HG03457 (cell line): Measurements from ENCODE around the gene CLCNKB.

ENCODE experiments used
- ATAC-seq: cut with Tn5 transposase; IDR thresholded peaks from one replicate; pipeline ENCODE4 v1.9.1; 2021; ENCODE audit warnings: moderate number of reproducible peaks; ENCODE audit not compliant: unreplicated experiment

CLCNKB gene

DNA sequence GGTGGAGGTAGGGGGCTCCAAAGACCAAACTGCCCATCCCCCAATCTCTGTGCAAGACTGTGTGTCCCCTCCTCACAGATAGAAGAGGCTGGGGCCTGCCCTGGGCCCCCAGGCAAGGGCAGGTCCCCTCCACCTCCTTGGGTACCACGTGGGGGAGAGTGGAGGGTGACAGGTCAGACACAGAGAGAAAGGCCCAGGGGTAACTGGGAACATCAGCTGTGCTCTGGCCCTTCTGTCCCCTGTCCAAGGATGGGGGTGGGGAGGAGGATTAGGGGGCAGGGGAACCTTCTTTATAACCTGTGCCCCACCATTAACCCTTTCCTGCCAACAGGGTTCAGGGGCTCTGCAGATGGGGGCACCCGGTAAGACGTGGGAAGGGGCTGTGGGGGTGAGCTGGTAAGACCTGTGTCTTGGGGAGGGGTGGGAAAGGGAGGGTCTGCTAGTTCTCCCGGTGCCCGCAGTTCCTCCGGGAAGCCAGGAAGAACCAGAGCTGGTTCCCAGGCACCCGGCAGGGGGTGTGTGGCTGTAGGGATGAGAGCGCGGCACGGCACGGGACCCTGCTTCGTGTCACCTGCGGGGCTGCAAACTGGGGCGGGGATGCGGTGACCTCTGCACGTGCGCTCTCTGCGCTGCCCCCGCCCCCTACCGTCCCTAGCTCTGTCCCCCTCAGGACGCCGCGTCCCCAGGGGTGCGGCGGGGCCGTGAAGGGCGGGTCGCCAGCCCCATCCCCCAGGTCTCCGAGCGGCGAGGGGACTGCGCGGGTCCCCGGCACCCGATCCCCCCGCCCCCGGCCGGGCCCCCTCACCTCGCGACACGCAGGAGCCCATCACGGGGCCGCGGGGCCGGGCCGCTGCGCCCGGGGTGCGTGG lies 29.3 kb downstream of the CLCNKB start:
- no peak for ATAC-seq

DNA sequence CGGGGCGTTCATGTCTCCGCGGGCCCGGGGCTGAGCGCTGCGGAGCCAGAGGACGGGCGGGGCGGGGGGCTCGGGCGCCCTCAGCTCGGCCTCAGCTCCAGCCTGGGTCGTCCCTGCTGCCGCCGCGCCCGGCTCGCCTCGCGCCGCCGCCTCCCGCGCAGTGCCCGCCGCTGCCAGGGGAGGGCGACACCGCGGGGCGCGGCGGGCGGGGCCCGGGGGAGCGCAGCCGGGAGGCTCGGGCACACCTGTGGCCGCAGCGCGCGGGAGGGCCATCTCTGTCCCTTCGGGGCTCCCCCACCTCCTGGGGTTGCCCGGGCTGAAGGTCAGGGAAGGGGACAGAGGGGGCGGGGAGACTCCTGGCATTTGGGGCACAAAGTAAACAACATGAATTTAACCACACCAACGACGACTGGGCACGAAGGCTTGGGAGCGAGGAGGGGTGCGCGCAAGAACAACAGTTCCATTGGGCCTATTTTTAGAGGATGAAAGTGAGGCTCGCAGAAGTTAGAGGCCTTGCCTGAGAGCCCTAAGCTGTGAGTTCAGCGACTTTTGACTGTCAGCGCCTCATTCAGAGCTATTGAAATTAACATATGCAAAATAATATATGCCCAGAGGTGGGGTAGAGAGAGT lies 30.0 kb downstream of the CLCNKB start, which contains the start of gene FAM131C:
FAM131C (minus strand) TSS at position 162 of the 630 bp plus-strand sequence. CDS start 209 bp downstream, outside the sequence.
- ATAC-seq = no peak

DNA sequence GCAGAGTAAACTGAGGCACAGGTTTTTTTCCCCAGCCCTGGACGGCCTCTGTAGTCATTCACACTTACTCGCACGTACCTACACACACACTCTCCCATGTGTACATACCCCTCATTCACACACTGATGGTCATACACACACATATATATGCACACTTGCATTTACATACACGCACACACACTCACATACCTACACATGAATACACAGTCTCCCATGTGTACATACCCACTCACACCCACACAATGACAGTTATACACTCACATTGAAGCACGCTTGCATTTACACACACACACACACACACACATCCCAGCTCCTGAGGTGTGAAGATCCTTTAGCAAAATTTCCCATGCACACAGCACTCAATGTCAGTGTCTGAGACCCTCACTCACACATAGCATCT lies 30.6 kb downstream of the CLCNKB start:
- ATAC-seq = no peak

DNA sequence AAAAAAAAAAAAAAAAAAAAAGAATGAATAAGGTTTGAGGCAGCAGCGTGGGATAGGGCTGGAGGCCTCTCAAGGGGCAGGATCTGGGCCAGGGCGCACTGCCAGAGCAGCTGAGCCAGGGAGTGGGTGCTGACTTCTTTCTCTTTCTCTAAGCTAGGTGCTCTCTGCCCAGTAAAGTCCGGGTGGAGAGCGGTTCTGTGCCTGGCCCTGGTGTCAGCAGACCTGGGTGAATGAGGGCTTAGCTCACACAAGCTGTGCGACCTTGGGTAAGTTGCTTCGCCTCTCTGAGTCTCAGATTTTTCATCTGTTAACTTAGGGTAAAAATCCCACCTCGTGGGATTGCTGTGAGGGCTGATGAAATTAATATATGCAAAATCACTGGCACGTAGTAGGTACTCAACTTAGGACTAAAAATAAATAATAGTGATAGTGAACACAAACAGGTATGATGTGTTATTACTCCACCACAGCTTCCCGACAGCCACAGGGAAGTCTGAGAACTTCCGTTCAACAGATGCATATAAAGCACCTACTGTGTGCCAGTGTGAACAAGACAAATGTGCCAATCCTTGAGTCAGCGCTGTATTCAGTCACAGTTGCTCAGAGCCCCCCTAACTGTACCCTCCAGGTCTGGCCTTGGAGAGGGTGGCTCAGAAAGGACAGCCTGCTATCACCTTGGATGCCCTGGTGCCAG lies 31.9 kb downstream of the CLCNKB start:
- ATAC-seq = no peak

DNA sequence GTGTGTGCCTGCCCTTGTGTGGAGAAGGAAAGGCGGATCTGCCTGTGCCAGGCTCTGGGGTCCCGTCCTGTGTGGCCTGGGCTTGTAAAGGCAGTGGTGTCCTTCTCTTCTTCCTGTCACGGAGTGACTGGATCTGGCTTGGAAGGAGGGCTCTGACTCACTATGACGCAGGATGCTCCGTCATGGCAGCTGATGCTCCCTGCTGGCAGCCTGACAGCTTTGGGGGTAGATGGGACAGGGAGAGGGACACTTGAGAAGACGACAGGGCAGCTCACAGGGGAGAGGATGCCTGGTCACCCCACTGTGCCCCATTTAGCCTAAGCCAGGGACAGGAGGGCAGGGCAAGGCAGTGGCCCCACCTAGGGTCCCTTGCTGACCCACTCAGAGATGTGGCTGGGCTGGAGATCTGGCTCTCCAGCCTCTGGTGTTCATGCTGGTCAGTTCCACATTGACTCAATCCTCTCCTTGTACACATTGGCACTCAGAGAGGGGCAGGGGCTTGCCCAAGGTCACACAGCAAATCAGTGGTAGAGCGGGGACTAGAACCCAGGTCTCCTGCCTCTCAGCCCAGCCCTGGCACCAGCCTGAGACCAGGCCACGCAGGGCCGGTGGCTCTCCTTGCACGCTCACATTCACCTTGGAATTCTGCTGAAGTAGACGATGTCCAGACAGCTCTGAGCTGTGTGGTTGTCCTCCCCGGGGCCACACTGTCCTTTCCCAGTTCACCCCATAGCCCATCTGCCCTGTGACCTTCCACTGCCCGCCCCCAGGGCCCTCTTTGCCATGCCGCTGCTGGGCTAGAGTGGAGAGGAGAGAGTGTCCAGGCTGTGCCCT lies 32.7 kb downstream of the CLCNKB start:
- ATAC-seq = no peak

DNA sequence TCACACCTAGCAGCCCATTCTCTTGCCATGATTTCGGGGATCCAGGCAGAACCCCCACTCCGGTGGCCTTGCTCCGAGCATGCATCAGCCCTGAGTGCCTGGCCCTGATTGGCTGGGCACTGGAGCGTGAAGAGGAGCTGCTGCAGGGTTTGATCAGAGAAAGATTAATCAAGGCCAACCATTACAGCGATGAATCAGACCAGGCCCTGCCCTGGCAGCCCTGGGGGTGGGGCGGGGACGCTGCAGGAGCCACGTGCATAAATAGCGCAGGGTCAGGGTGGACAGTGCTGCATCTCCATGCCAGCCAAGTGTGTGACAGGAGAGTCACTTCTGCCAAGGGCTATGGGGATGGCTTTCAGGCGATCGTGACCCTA lies 33.3 kb downstream of the CLCNKB start:
- ATAC-seq = no peak

DNA sequence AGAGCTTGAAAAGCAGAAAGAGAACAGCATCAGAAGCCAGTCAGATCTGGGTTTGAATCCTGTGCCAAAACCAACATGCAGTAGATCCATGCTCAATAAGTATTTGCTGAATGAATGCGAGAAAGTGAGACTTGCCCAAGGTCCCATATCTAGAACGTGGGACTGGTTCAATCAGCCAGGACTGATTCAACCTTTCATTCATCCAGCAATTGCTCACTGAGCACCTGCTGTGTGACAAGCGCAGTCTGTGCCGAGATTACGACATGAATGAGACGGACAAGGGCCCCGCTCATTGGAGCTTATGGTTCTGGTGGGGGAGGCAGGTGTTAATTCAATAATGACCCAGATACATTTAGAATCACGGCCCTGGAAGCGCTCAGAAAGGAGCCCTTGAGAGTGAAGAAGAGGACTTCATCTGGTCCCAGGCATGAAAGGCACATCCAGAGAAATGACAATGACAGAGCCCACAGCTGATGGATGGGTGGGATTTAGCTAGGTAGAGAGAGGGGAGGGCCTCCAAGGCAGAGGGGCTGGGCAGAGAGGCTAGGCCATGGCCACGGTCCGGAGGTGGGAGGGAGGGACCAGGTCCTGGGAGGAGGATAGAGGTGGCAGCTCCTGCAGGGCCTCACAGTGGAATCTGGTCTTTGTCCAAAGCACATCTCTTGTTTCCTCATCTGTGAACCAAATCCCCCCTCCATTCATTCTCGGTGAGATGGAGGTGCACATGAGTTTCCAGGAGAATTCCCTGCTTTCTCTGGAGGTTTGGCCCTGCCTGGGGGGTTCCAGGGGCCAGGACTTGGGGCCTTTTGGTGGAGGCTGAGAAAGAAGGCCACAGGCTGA lies 34.0 kb downstream of the CLCNKB start:
- no peak for ATAC-seq

DNA sequence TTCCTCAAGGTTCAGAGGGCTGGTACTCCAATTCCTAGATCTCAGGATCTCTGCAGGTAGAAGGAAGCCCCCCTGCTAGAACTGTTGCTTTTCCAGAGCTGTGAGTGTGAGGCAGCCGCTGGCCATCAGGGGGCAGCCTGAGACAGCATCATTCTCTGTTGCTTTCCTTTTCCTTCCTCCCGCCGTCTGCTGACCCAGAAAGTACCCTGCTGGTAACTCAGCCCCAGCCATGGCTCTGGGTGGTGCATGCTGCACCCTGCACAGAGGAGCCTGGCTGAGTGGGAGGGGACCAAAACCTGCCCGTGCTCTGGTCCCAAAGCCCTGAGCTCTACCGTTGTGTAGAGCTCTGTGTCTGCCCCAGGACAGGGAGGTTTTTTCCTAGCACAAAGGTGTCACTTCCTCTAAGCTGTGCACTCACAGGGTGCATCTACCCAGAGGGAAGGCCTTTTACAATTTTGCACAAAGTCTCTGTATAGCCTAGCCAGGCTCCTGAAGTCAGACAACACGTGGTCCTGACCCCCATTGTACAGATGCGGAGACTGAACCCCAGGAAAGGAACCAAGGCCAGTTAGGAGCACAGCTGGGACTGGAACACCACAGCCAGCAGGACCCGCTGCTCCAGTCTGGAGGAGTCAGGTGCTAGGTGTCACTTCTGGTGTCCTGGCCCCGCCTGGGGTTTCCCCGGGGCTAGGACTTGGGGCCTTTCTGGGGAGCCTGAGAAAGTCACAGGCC lies 35.5 kb downstream of the CLCNKB start:
- no peak for ATAC-seq

DNA sequence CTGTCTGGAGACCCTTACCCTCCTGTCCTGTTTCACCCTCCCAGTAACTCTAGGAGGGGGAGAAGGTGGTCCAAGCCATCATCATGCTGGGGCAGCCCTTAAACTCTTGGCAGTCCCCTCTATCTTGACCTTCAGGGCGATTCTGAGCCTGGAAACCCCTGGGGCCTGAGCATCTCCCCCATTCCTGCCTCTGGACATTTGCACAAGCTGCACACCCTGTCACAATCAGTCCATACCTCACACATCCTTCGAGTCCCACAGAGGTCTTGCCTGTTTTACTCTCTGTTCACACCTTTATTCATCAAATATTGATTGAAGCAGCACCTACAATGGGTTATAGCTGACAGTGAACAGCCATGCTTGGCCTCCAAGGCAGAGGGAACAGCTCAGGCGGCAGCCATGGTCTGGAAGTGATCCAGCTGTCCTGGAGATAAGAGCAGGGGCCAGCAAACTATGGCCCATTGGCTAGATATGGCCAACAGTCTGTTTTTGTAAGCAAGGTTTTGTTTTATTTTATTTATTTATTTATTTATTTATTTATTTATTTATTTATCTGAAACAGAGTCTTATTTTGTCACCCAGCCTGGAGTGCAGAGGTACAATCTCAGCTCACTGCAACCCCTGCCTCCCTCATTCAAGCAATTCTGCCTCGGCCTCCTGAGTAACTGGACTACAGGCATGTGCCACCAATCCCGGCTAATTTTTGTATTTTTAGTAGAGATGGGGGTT lies 37.0 kb downstream of the CLCNKB start:
- no peak for ATAC-seq

DNA sequence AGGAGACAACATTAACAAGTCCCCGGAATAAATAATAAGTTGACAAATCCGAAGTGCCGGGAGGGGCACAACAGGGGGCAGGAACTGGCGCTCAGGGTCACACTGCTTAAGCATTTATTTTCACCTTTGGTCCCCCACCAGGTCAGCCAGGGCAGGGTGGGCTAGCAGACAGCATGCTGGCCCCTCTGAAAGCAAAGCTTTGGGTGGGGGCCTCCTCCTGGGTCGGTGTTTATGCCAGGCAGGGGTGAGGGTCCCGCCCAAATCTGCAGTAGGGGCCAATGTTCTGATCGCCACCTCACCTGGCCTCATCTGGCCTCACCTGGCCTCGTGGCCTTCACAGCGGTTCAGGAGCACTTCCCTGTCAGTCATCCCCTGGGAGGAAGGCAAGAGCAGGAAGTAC lies 38.1 kb downstream of the CLCNKB start:
- no peak for ATAC-seq

DNA sequence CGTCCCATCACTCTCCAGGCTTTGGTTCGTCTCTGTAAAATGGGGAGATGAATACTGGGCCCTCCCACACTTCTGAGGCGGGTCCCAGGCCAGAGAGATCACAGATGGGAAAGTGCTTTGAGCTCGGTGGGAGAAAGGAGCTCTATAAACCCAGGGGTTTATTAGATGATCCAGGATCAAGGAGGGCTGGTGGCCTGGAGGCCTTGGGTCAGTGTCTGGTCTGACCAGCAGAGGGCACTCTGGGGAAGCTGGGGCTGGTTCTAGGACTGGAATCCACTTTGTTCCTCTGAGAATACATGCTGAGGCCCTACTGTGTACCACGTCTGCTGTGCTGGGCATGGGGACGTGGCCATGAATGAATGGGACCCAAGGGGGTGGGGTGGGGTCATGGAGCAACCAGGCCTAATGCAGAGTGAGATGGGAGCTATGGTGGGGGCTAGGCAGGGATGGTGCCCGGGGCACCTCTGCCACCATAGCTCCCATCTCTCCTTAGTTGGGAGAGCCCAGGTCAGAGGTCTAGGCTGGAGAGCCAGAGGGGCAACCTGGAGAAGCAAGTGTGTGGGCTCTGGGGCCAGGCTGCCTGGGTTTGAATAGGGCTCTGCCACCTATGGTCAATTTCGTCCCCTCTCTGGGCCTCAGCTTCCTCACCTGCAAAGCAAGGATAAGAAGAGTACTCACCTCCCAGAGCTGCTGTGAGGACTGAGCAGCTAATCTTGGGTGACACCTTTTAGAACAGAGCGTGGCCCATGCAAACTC lies 38.9 kb downstream of the CLCNKB start:
- ATAC-seq = no peak

DNA sequence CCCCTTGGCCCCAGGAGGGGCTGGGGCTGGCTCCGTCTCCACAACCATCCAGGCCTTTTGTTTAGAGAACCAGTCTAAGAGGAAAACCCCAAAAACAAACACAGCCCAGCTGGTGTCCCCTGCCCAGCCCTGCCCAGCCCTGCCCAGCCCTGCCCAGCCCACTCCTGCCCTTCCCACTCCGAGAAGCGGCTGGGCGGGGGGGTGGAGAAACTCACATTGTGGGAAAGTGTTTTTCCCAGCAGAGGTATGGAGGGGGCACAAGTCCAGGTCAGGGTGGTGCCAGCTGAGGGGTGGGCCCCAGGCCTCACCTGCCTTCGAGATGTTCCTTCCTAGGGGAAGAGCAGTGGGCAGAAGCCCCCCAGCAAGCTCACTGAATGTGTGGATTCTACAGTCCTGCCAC lies 39.9 kb downstream of the CLCNKB start:
- ATAC-seq = no peak

DNA sequence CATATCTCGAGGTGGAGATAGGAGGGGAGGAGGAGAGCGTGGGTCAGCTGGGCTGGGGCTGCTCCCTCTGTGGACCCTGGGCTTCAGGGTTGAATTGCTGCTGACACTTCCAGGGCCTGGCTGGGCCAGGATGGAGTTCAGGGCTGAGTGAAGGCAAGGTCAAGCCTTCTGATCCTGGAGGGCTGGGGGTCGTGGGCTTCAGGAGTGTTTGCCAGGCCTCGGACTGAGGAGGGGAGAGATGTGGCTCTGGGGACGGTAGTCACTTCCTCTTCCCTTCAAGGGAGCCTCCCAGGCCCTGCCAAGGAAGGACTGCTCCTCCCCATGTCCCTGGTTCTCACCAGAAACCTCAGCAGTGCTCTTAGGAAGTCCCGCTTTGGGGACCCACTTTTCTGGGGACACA lies 41.9 kb downstream of the CLCNKB start:
- no peak for ATAC-seq

DNA sequence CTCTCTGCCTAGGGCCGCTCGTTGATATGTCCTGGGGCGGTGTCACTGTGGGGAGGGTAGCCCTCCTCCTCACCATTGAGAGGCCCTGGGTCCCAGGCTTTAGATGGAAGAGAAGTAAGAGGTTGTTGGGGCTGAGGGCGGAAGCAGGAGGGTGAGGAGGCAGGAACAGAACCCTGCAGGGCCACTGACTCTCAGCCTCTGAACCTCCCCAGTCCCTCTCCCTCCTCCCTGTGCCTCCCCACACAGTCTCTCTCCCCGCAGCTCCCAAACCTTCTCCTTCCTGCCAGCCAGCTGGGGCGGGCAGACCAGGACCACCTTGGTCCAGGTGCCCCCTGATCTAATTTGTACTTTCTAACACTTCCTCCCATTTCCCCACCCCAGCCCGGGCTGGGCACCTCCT lies 44.2 kb downstream of the CLCNKB start:
- ATAC-seq = no peak

DNA sequence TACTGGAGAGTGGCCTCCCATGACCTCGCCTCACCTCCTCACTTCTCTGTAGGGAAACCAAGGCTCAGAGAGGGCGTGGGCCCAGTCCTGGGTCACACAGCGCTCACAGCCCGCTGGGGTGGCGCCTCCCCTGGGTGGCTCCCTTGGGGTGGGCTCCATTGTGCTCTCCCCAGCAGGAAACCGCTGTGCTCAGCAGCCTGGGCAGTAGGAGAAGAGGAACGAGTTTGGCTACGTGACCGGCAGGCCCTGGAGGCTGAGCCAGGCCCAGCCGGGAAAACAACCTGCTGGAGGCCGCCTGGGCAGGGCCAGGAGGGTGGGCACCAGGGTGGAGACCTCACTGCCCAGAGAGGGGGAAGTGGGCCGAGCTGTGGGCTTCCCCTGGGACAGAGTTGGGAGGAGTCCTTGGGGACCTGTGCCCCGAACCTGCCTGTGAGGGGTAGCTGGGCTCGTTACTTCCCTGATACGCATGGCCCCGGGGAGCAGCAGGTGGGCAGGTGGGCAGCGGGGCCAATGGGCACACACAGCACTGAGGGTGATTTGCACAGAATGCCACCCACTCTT lies 44.8 kb downstream of the CLCNKB start:
- no peak for ATAC-seq

DNA sequence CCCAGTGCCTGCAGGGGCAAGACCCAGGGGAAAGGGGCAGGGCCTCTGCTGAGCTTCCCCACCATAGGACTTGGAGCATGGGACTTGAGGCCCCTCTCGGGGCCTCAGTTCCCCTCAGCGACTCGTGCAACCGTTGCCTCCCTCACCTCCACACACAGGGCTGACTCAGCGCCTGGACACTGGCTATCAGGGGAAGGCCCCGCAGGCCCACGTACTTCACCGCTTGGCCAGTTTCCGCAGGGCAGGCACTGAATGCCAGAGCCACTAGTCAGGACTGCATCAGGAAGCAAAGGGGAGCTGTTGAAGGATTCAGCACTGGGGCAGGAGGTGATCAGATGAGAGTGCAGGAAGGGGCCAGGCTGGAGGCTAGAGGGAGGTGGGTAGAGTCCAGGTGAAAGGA lies 45.4 kb downstream of the CLCNKB start:
- ATAC-seq = no peak

DNA sequence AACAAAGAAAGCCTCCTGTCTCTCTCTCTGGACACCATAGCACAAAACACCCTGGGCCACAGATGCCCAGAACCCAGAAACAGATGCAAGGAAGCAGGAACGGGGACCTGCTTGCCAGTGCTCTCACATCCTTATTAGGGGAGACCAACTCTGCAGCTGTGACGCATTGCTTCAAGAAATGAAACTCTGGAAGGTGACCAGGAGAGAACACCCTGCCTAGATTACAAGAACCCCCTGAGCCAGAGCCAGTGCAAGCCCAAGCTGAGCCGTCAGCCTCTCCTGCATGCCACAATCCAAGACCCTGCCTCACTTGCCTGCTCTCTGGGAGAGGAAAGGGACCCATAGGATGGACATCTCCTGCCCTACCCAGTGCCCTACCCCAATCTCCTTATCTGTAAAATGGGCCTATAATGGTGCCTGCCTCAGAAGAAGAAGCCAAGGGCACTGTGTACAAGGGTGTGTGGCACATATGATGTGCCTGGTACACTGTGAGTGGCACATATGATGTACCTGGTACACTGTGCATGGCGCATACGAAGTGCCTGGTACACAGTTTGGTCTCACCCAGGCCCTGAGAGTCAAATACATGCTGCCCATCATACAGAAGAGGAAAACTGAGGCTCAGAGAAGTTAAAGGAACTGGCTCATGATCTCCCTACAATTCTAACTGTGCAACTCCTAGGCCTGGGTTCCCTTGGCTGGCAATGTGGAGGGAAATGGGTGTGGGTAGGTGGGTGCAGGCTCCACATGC lies 46.7 kb downstream of the CLCNKB start:
- ATAC-seq = no peak
